Measurements from ENCODE around the gene TBC1D22B. TPM values are rescaled to one million over a fixed set of nuclear protein-coding genes. Genes with fewer than 3 reads are reported as not detected.

Gene TBC1D22B
- polyA plus RNA-seq, 1 of the 3 experiments (the other 2 are of a cell fraction) = 5.3 TPM

DNA sequence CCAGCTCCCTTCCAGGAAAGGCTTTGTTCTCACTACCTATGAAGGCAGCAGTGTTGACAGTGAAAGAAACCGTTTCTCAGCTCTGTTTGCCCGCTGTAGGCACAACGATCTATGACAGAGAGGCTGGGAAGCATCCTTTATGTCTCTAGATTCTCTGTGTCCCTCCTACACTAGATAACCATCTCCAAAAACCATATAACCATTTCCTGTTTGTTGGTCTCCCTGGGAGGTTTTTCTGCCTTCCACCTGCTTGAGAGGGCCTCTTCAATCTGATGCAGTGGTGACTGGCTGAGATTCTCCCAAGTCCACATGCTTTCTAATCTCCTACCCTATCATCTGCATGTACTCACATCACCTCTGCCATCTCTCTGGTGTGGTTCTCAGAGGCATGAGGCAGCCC is 32.4 kb downstream of the TBC1D22B start:
- WGBS (ENCODE audit: low lambda C conversion rate) = 80% methylated on average over 3 of the region's 3 CpGs
- peaks cover 29 to 61% of the 10 kb centered on the region in 2 experiments for H3K36me3 ChIP-seq (replicated peaks in 1 of 2; ENCODE audit: control insufficient read depth in 1 of 2, insufficient read depth in 2 of 2, low read length in 1 of 2)
- peaks cover 0 to 3% of the 10 kb centered on the region in 2 experiments; a peak in 1 of 4 replicates for H3K4me1 ChIP-seq (ENCODE audit: control insufficient read depth in 1 of 2, insufficient read depth in 2 of 2, low read depth in 1 of 2, low read length in 1 of 2)
- TF ChIP-seq FOXJ3 (CRISPR knock-in tag; IDR thresholded peaks at IDR 0.05) (no peak), CHD2 (IDR thresholded peaks at IDR 0.05; ENCODE audit: low read length, partially characterized antibody) (no peak), TAF1 (IDR thresholded peaks at IDR 0.05; ENCODE audit: borderline replicate concordance, low read depth, low read length) (no peak), RFX5 (IDR thresholded peaks at IDR 0.05; ENCODE audit: low read length) (no peak), EZH2phosphoT487 (IDR thresholded peaks at IDR 0.05; ENCODE audit: borderline replicate concordance, low read depth) (no peak), SIN3A (IDR thresholded peaks at IDR 0.05; ENCODE audit: borderline replicate concordance, low read depth, low read length) (no peak), NFIC (IDR thresholded peaks at IDR 0.05; ENCODE audit: borderline replicate concordance) (no peak), TEAD4 (IDR thresholded peaks at IDR 0.05; ENCODE audit: borderline replicate concordance, insufficient read depth) (no peak), GABPA (IDR thresholded peaks at IDR 0.05; ENCODE audit: low read depth) (no peak), SMC3 (IDR thresholded peaks at IDR 0.05; ENCODE audit: low read depth, low read length) (no peak)
- TF ChIP-seq, protein P1, sequence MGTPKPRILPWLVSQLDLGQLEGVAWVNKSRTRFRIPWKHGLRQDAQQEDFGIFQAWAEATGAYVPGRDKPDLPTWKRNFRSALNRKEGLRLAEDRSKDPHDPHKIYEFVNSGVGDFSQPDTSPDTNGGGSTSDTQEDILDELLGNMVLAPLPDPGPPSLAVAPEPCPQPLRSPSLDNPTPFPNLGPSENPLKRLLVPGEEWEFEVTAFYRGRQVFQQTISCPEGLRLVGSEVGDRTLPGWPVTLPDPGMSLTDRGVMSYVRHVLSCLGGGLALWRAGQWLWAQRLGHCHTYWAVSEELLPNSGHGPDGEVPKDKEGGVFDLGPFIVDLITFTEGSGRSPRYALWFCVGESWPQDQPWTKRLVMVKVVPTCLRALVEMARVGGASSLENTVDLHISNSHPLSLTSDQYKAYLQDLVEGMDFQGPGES (IDR thresholded peaks at IDR 0.05; ENCODE audit: low read depth, low read length) = no peak
- TF ChIP-seq, protein P2, sequence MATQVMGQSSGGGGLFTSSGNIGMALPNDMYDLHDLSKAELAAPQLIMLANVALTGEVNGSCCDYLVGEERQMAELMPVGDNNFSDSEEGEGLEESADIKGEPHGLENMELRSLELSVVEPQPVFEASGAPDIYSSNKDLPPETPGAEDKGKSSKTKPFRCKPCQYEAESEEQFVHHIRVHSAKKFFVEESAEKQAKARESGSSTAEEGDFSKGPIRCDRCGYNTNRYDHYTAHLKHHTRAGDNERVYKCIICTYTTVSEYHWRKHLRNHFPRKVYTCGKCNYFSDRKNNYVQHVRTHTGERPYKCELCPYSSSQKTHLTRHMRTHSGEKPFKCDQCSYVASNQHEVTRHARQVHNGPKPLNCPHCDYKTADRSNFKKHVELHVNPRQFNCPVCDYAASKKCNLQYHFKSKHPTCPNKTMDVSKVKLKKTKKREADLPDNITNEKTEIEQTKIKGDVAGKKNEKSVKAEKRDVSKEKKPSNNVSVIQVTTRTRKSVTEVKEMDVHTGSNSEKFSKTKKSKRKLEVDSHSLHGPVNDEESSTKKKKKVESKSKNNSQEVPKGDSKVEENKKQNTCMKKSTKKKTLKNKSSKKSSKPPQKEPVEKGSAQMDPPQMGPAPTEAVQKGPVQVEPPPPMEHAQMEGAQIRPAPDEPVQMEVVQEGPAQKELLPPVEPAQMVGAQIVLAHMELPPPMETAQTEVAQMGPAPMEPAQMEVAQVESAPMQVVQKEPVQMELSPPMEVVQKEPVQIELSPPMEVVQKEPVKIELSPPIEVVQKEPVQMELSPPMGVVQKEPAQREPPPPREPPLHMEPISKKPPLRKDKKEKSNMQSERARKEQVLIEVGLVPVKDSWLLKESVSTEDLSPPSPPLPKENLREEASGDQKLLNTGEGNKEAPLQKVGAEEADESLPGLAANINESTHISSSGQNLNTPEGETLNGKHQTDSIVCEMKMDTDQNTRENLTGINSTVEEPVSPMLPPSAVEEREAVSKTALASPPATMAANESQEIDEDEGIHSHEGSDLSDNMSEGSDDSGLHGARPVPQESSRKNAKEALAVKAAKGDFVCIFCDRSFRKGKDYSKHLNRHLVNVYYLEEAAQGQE (IDR thresholded peaks at IDR 0.05; ENCODE audit: low read depth, low read length) = no peak
- TF ChIP-seq, protein P3, sequence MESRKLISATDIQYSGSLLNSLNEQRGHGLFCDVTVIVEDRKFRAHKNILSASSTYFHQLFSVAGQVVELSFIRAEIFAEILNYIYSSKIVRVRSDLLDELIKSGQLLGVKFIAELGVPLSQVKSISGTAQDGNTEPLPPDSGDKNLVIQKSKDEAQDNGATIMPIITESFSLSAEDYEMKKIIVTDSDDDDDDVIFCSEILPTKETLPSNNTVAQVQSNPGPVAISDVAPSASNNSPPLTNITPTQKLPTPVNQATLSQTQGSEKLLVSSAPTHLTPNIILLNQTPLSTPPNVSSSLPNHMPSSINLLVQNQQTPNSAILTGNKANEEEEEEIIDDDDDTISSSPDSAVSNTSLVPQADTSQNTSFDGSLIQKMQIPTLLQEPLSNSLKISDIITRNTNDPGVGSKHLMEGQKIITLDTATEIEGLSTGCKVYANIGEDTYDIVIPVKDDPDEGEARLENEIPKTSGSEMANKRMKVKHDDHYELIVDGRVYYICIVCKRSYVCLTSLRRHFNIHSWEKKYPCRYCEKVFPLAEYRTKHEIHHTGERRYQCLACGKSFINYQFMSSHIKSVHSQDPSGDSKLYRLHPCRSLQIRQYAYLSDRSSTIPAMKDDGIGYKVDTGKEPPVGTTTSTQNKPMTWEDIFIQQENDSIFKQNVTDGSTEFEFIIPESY (IDR thresholded peaks at IDR 0.05; ENCODE audit: borderline replicate concordance, low read depth) = no peak
- TF ChIP-seq, protein P4, sequence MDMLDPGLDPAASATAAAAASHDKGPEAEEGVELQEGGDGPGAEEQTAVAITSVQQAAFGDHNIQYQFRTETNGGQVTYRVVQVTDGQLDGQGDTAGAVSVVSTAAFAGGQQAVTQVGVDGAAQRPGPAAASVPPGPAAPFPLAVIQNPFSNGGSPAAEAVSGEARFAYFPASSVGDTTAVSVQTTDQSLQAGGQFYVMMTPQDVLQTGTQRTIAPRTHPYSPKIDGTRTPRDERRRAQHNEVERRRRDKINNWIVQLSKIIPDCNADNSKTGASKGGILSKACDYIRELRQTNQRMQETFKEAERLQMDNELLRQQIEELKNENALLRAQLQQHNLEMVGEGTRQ (IDR thresholded peaks at IDR 0.05; ENCODE audit: borderline replicate concordance, low read depth, low read length) = no peak
- no peak overlapping the region for H3K4me3 ChIP-seq (ENCODE audit: low read depth in 2 of 2, low read length in 1 of 2)
- no peak for DNase-seq
- H3K9ac ChIP-seq = no peak overlapping the region
- H3K27ac ChIP-seq (ENCODE audit: low read depth in 2 of 2, low read length in 1 of 2) = no peak overlapping the region
- H3K4me2 ChIP-seq = no peak overlapping the region
- no peaks in the 10 kb centered on the region for H4K20me1 ChIP-seq (ENCODE audit: insufficient read depth)
- ChIA-PET POLR2A (no interaction called here), CTCF (no interaction called here)
- H3K9me3 ChIP-seq = no peaks in the 10 kb centered on the region
- H3K9me2 ChIP-seq = no peaks in the 10 kb centered on the region
- no peaks in the 10 kb centered on the region for H3F3A ChIP-seq (replicated peaks; ENCODE audit: insufficient read depth)
- H3K79me2 ChIP-seq (ENCODE audit: insufficient read depth) = no peaks in the 10 kb centered on the region
- H3K27me3 ChIP-seq (ENCODE audit: insufficient read depth) = no peaks in the 10 kb centered on the region
- no peak overlapping the region for H2AFZ ChIP-seq (ENCODE audit: low read depth)
